ENCODE data around the gene CD101.
"Not testable (repeated sequence)": the region's sequence is repeated elsewhere in the genome, so short reads cannot be mapped to it uniquely, and the experiment has no call there.

Gene CD101

GRCh38 chr1:117001254-117001927 lies at the start of gene CD101:
Gene CD101 (plus strand): TSS chr1:117001760. CDS start chr1:117001818, 58 bp downstream.
- DNase-seq, result no peak

DNA sequence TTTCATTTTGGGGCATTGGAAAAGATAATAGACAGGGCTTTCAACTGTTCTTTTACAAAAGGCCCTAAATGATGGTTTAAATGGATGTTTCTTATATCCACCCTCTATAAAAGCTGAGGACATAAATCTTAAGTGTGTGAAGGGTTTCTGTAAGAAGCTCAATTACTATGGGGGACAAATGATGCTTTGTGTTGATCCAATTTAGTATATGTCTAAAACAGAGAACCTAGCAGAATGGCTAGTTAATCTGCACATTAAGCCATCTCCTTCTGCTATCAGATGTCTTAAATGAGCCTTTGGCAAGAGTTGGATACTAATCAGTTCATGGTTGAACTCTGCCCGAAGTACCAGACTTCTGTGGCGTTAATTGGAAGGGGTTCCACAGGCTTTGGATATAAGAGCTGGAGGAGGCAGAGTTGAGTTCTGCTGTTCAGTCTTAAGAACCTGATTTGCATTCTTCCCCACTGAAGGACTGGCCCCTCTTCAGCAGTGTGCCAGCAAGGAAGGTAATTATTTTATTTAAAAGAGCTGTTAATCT lies 48.8 kb upstream of the CD101 start:
- no peak for DNase-seq

DNA sequence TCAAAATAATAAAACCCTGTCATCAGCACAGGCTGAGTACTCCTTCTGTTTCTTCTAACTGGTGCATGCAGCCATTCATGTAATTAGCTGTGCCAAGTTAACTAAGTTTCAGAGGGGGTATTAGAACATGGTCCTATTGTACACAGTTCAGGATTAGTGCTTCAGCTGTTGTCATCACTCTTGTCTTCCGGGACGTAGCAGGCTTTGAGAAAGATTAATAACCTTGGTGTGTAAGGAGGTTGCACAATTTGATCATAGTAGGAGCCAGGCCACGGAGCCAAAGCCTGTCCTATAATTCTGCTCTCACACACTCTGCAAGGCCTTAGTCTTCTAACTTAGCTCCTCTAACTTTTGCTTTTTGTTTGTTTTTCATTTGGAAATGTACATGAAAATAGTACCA lies 47.1 kb upstream of the CD101 start:
- no peak for DNase-seq

DNA sequence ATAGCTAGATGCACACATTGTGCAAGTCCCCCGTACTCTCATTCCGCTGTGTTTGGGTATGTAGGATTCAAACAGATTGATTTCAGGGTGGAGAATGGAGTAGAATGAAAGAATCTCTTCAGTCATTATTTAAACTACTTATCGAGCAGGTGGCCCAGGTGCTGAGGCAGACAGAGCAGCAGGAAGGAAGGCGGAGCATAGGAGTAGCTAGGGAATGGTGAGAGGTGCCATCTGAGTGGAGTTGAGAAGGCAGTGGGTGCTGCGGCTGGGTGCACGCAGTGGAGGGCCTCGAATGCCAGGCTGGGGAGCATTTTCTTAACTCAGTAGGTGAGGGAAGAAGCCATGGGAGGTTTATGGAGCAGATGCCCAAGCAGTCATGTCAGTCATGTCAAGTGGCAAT lies 45.2 kb upstream of the CD101 start:
- DNase-seq, result no peak

GRCh38 chr1:116957646-116958045 lies 43.9 kb upstream of the CD101 start:
- DNase-seq, result no peak

DNA sequence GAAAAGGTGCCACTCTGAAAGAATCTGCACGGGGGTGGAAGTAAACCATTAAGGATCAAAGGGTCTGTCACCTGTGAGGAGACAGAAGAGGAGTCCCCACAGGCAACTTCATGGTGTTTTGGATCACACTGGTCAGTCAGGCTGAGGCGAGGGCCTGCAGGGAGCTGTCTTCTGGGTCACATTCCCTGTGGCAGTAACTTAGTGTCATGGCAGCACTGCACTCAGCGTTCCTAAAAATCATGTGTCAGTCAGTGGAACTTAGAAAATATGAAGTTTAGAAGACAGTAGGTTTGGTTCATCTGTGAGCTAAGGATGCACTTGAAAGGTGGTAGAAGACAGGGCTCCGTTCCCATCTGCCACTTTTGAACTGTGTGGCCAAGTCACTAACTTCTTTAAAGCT lies 43.5 kb upstream of the CD101 start:
- no peak for DNase-seq

DNA sequence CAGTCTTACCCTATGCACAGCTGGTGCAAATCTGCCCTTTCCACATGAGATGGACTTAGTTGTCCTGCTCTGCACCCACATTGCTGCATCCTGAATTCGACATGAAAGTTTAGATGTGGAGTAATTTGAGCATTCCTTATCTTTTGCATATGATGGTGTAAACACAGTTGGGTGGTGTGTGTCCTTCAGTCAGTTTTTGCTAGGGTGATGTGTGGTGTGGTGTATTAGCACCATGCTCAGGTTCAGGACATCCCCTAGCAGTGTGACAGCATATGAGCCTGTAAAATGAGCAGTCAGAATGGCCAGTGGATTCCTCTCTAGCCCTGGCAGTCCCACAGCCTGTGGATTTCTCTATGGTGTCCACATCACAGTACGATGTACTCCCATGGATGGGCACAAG lies 42.6 kb upstream of the CD101 start:
- no peak for DNase-seq

DNA sequence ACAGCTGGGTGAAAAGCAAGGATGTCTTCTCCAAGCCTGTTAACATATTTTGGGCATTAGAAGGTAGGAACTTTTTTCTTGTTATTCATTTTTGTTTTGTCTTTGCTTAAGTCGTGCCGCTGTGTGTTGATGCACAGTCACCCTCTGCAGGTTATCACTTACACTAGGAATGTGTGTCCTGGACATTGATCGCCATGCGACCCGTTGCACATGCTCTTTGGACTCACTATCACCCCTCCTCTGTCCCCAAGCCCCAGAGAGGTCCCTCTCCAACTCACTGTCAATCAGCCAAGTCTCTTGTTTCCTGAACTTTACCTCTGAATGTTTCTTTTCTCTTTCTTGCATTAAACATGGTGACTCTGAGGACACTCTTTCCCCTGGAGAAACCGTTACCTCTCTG lies 40.0 kb upstream of the CD101 start:
- no peak for DNase-seq

DNA sequence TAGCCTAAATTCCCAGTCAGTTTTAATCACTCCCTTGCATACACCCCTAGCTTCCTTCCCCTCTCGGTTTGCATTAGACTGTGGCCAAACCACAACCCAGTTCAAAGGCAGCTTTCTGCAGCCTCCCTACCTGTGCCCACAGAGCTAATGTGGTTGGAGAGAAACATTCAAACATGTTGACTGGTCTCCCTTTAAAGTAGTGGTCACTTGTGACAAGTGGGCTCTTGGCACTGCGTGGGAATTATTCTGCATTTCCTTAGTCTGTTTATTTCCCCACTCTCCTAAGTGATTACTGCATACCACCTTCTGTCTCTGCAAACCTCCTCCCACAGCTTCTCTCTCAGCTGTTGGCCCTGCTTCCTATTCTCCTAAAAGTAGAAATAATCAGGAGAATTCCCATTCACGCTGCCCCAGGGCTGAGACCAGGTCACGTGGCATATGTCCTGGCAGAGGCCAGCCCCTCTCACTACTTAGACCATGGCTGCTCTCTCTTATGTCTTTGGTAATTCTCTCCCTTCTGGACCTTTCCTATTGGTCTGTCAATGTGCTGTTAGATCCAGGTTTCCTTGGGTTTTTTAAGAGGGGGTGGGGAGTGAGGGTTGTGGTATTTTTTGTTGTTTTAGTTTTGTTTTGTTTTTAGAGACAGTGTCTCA lies 38.4 kb upstream of the CD101 start:
- DNase-seq, result no peak

DNA sequence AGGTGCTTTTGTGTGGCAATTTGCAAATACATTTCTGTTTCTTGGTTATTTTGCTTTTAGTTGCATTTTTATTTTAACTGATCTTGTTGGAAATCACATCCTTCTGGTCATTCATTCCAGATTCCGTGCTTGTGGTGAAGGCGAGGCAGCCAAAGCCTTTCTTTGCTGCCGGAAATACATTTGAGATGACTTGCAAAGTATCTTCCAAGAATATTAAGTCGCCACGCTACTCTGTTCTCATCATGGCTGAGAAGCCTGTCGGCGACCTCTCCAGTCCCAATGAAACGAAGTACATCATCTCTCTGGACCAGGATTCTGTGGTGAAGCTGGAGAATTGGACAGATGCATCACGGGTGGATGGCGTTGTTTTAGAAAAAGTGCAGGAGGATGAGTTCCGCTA lies 34.8 kb upstream of the CD101 start:
- no peak for DNase-seq

DNA sequence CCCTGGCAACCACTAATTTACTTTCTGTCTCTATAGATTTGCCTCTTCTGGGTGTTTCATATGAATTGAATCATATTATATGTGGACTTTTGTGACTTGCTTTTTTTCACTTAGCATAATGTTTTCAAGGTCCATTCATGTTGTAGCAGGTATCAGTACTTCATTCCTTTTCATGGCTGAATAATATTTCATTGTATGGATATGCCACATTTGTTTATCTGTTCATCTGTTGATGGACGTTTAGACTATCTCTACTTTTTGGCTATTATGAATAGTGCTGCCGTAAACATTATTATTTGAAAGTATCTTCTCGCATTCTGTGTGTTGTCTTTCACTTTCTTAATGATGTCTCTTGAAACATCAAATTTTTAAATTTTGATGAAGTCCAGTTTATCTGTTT lies 32.8 kb upstream of the CD101 start:
- DNase-seq, result no peak

- DNase-seq, result no peak
Observed at GRCh38 chr1:116971258-116971860, 30.2 kb upstream of the CD101 start.

DNA sequence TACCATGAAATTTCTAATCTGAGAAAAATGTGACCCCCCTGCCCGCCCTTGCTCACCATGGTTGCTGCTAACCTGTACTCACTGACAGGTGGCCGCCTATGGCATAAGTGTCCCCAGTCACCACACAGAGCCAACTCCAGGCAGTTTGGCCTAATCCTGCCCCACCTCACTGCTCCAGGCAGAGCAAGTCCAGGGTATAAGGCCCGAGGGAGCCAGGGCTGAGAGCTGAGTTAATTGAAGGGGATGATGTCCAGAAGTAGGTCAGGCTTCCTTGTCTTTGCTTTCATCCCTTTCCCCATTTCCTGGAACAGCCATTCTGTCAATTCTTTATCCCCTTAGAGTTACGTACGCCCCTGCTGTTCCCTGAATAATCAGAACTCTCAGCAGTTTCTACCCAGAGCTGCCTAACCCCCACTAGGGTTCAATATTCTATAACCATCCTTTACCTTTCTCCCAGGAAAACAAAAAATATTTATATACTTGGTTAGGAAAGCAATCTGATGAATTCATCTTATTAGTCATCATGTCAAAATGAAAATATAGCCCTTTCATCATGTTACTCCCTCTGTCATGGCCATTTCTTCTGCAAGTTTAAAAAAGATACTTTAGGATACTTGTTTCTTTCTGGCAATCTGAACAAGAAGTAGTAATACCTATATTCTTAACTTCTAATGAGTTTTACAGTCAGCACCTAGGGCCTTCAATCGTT lies 29.4 kb upstream of the CD101 start:
- no peak for DNase-seq

- no peak for DNase-seq
Observed at GRCh38 chr1:116972674-116973030, 28.9 kb upstream of the CD101 start.

DNA sequence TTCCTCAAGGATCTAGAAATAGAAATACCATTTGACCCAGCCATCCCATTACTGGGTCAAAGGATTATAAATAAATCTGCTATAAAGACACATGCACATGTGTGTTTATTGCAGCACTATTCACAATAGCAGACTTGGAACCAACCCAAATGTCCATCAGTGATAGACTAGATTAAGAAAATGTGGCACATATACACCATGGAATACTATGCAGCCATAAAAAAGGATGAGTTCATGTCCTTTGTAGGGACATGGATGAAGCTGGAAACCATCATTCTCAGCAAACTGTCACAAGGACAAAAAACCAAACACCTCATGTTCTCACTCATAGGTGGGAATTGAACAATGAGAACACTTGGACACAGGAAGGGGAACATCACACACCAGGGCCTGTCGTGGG lies 21.3 kb upstream of the CD101 start:
- not testable (repeated sequence) for DNase-seq

DNA sequence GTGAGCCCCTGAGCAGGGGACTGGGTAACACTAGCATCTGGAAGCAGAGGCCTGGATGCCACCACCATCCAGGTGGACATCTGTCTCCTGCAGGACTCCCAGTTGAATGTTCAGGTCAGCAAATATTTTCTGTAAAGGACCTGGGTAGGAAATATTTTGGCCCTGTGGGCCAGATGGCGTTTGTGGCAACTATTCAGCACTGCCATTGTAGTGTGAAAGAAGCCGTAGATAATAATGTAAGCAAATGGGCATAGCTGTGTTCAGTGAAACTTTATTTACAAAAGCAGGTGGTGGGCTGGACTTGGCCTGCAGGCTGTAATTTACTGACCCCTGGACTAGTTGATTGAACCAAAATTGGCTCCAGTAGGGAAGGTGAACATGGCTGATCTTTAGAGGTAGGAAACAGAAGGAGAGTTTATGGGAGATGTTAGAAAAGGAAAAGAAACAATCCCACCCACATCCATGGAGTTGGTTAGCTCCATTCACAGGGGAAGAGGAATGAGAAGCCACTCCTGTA lies 20.0 kb upstream of the CD101 start:
- no peak for DNase-seq

GRCh38 chr1:116982319-116983004 lies 19.1 kb upstream of the CD101 start:
- no peak for DNase-seq

DNA sequence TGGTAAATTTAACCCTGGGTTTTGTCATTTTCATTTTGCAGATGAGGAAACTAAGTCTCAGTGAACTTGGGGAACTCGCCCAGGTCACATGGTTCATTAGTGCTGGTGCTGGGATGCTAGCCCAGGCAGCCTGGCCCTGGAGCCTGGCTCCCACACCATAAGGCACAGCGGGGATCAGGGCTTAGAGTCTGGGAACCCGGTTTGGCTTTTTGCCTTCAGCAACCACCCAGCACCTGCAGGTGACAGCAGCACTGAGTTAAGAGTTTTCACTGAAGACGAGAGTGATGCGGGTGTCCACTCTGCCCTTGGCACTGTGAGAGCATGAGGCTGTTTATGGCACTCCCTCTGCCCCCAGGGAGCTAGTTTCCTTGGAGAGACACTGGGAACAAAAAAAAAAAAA lies 18.4 kb upstream of the CD101 start:
- no peak for DNase-seq

DNA sequence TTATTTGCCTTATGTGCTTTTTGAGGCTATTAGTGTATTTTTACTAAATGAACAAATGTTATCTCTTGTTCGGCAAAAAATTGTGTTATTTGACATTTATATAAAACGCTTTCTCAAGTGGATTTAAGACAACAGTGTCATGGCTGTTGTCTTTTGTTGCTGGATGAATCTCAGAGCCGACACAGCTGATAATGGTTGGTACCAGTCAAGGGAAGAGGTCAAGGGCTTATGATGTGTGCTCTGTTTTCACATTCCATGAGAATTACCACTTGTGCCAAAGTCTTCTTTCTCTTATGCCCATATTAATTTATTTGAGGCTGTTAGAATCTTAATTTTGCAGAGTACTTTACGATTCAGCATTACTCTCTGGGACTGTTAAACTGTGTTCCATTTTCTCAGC lies 17.9 kb upstream of the CD101 start:
- no peak for DNase-seq

DNA sequence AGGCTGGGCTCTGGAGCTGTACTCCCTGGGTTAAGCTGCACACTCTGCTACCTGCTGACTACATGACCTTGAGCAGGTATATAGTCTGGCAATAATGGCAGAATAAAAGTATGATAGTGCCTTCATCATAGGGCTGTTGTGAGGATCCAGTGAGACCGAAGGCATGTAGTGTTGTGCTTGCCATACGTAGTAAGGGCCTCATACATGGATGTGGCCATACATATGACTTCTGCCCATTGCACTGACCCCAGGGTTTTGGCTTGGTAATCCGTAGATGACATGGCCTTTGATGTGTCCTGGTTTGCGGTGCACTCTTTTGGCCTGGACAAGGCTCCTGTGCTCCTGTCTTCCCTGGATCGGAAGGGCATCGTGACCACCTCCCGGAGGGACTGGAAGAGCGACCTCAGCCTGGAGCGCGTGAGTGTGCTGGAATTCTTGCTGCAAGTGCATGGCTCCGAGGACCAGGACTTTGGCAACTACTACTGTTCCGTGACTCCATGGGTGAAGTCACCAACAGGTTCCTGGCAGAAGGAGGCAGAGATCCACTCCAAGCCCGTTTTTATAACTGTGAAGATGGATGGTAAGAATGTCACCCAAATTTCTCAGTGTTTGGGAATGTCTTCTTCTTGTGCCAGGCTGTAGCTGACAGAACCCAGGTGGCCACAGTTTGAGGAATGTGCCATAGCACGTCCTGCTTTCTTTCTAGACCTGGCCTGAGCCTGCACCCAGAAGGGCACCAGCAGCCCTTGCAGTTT lies 17.0 kb upstream of the CD101 start:
- DNase-seq, result no peak

- DNase-seq, result peak; percentile 48
Observed at GRCh38 chr1:116986421-116987255, 14.9 kb upstream of the CD101 start.

Data from stimulated activated CD4-positive, alpha-beta T cell treated with anti-CD3 and anti-CD28 coated beads, Interleukin-4, amount 100 ng/mL, for 1 hour (primary cell).